HCT116 (cell line): ENCODE results near the gene FRMPD4. TPM values are rescaled to one million over a fixed set of nuclear protein-coding genes. Genes with fewer than 3 reads are reported as not detected.

Experiments used
- ATAC-seq: fragments of 200-7000 bp; cut with Tn5 transposase; 2 replicates; pipeline ENCODE4 v1.9.1; 2020; ENCODE audit warnings: mild to moderate bottlenecking, moderate library complexity
- BruUV-seq: library from RNA; stranded (reverse); fragments of 400-500 nt; replicated peaks from 2 replicates; lab custom pipeline; 2021; lab: Mats Ljungman, UMichigan
- CTCF ChIA-PET: fragments of 300-600 bp; sonication (Branson Sonifier 250); formaldehyde crosslinking; loops from one replicate; lab custom pipeline; 2021; ENCODE audit warnings: antibody characterized with exemption; lab: Charles Lee
- POLR2A ChIA-PET: fragments of 300-600, 350-600 bp; sonication (Branson Sonifier 250); formaldehyde crosslinking; loops from one replicate; lab custom pipeline; 2021; ENCODE audit warnings: antibody characterized with exemption; lab: Charles Lee
- RAD21 ChIA-PET, 2 experiments: fragments of 300-600 bp; sonication (Branson Sonifier 250); formaldehyde crosslinking; loops; one replicate each; lab custom pipeline; 2023; ENCODE audit warnings: low total read pairs in 2 of 2; ENCODE audit not compliant: uncharacterized antibody in 2 of 2, unreplicated experiment in 2 of 2, low non-redundant PET in 1 of 2; lab: Charles Lee
- DNase-seq: peaks from one replicate; pipeline ENCODE4 v3.0.0-alpha.2; 2010; ENCODE audit warnings: low read depth, low spot score
- H2AFZ ChIP-seq: fragments of 200-600 bp; shearing (Covaris generic), sonication (generic); 2 replicates; pipeline ENCODE4 v1.6.1; 2017; ENCODE audit warnings: low read depth, mixed run types, mixed read lengths, antibody characterized with exemption, low read length; ENCODE audit not compliant: poor library complexity, severe bottlenecking
- H3K27ac ChIP-seq: 2 replicates; pipeline ENCODE4 v1.5.1; 2012; ENCODE audit warnings: low read depth, low read length
- H3K27me3 ChIP-seq: fragments of 200-600 bp; sonication (generic); 2 replicates; pipeline ENCODE4 v1.6.1; 2016; ENCODE audit warnings: mixed run types, low read length, mixed read lengths; ENCODE audit not compliant: insufficient read depth
- H3K36me3 ChIP-seq, 2 experiments: fragments of 200-500 bp in 1 of 2; fragments of 200-600 bp in 1 of 2; sonication (Bioruptor generic) in 1 of 2; sonication (generic) in 1 of 2; 2 replicates each; pipeline versions ENCODE4 v1.5.1 to v1.6.1; 2014 to 2016; ENCODE audit warnings: low read length in 2 of 2, inconsistent platforms in 1 of 2, mixed read lengths in 1 of 2, mixed run types in 1 of 2; ENCODE audit not compliant: insufficient read depth in 2 of 2, control insufficient read depth in 1 of 2
- H3K4me1 ChIP-seq, 2 experiments: fragments of 200-600 bp in 1 of 2; sonication (generic) in 1 of 2; 2 replicates each; pipeline versions ENCODE4 v1.5.1 to v1.6.1; 2012 to 2017; ENCODE audit warnings: low read length in 2 of 2, inconsistent platforms in 1 of 2, mild to moderate bottlenecking in 1 of 2, mixed read lengths in 1 of 2, mixed run types in 1 of 2, moderate library complexity in 1 of 2; ENCODE audit not compliant: insufficient read depth in 2 of 2, control insufficient read depth in 1 of 2
- H3K4me2 ChIP-seq: fragments of 200-600 bp; sonication (generic); 2 replicates; pipeline ENCODE4 v1.6.1; 2017; ENCODE audit warnings: mixed run types, low read length, mixed read lengths
- H3K4me3 ChIP-seq, 2 experiments: fragments of 200-600 bp in 1 of 2; sonication (generic) in 1 of 2; replicated peaks in 1 of 2; 2 replicates each; pipeline ENCODE4 v1.5.1; 2011 to 2016; ENCODE audit warnings: low read length in 2 of 2, control low read depth in 1 of 2, low read depth in 1 of 2, mild to moderate bottlenecking in 1 of 2, mixed read lengths in 1 of 2, mixed run types in 1 of 2
- H3K79me2 ChIP-seq: fragments of 200-600 bp; sonication (generic); 2 replicates; pipeline ENCODE4 v1.6.1; 2017; ENCODE audit warnings: mild to moderate bottlenecking, mixed run types, low read length, moderate library complexity, mixed read lengths; ENCODE audit not compliant: insufficient read depth
- H3K9ac ChIP-seq: fragments of 200-600 bp; sonication (generic); 2 replicates; pipeline ENCODE4 v1.6.1; 2016; ENCODE audit warnings: low read length, mixed read lengths
- H3K9me2 ChIP-seq: fragments of 200-600 bp; sonication (generic), shearing (Covaris generic); 2 replicates; pipeline ENCODE4 v1.6.1; 2017; ENCODE audit warnings: mixed run types, mild to moderate bottlenecking, moderate library complexity; ENCODE audit not compliant: insufficient read depth
- H3K9me3 ChIP-seq, 2 experiments: fragments of 200-500 bp in 1 of 2; fragments of 200-600 bp in 1 of 2; sonication (Bioruptor generic) in 1 of 2; sonication (generic) in 1 of 2; 2 replicates each; pipeline ENCODE4 v1.6.1; 2014 to 2017; ENCODE audit warnings: low read length in 2 of 2, mixed read lengths in 2 of 2, inconsistent platforms in 1 of 2, low read depth in 1 of 2, mild to moderate bottlenecking in 1 of 2, mixed run types in 1 of 2, moderate library complexity in 1 of 2; ENCODE audit not compliant: control insufficient read depth in 1 of 2, insufficient read depth in 1 of 2
- H4K20me1 ChIP-seq: fragments of 200-600 bp; sonication (generic), shearing (Covaris generic); 2 replicates; pipeline ENCODE4 v1.6.1; 2017; ENCODE audit warnings: mixed run types, mild to moderate bottlenecking, moderate library complexity; ENCODE audit not compliant: insufficient read depth
- ATF3 ChIP-seq: IDR thresholded peaks from 2 replicates; pipeline ENCODE4 v1.6.1; 2012
- CEBPB ChIP-seq: IDR thresholded peaks from 2 replicates; pipeline ENCODE4 v1.6.1; 2012; ENCODE audit warnings: low read depth
- CTCF ChIP-seq, 3 experiments: fragments of 200-600 bp in 1 of 3; sonication (generic) in 1 of 3; IDR thresholded peaks in 2 of 3; conservative IDR thresholded peaks in 1 of 3; 2 replicates each; pipeline ENCODE4 v1.5.1; 2012 to 2017; ENCODE audit warnings: low read depth in 2 of 3, low read length in 2 of 3, antibody characterized with exemption in 1 of 3, borderline replicate concordance in 1 of 3, control low read depth in 1 of 3, mild to moderate bottlenecking in 1 of 3, mixed read lengths in 1 of 3, mixed run types in 1 of 3, moderate library complexity in 1 of 3; ENCODE audit not compliant: insufficient read depth in 1 of 3
- EGR1 ChIP-seq: IDR thresholded peaks from 2 replicates; pipeline ENCODE4 v1.6.1; 2012; ENCODE audit warnings: low read depth
- EZH2phosphoT487 ChIP-seq: fragments of 200-600 bp; IDR thresholded peaks from 2 replicates; pipeline ENCODE4 v1.6.1; 2018; ENCODE audit warnings: antibody characterized with exemption, borderline replicate concordance
- RAD21 ChIP-seq: IDR thresholded peaks from 2 replicates; pipeline ENCODE4 v1.6.1; 2012; ENCODE audit warnings: low read depth, mild to moderate bottlenecking
- REST ChIP-seq: IDR thresholded peaks from 2 replicates; pipeline ENCODE4 v1.6.1; 2012; ENCODE audit warnings: low read depth
- SIN3A ChIP-seq: IDR thresholded peaks from 2 replicates; pipeline ENCODE4 v1.6.1; 2012; ENCODE audit warnings: low read depth
- TCF7L2 ChIP-seq: IDR thresholded peaks from 2 replicates; pipeline ENCODE4 v1.7.0; 2011; ENCODE audit warnings: borderline replicate concordance, inconsistent platforms; ENCODE audit not compliant: insufficient read depth, insufficient read length; ENCODE audit errors: extremely low read depth
- YY1 ChIP-seq: IDR thresholded peaks from 2 replicates; pipeline ENCODE4 v1.6.1; 2011; ENCODE audit warnings: low read length, low read depth, moderate library complexity, mild to moderate bottlenecking; ENCODE audit not compliant: insufficient replicate concordance; ENCODE audit errors: extremely low read depth
- ZFX ChIP-seq: fragments of 450-650 bp; IDR thresholded peaks from 2 replicates; pipeline ENCODE4 v1.6.1; 2017
- ZNF274 ChIP-seq: fragments of 200-500 bp; sonication (Bioruptor generic); IDR thresholded peaks from 2 replicates; pipeline ENCODE4 v1.6.1; 2014; ENCODE audit warnings: mild to moderate bottlenecking, low read depth, low read length, inconsistent platforms
- intact Hi-C: fragments of 100-400 bp; cut with micrococcal nuclease; formaldehyde crosslinking; loops from 2 replicates; pipeline ENCODE4 v1.10.0; 2022
- total RNA-seq: library from RNA; stranded (reverse); gene quantifications from one replicate; pipeline ENCODE4 v1.2.1, GENCODE V29; 2021; ENCODE audit not compliant: unreplicated experiment

Gene FRMPD4
- total RNA-seq, 1 experiment from 2014 or later: not detected

GRCh38 chrX:12149670-12150407 is 11.6 kb downstream of the FRMPD4 start:
- ChIA-PET RAD21 (no interaction called here), POLR2A (no interaction called here), CTCF (no interaction called here)
- Histone ChIP-seq H3K36me3 (no peaks in the 10 kb centered on the region), H3K9me2 (no peaks in the 10 kb centered on the region), H3K4me1 (no peaks in the 10 kb centered on the region), H2AFZ (no peak overlapping the region), H3K4me2 (no peak overlapping the region), H3K4me3 (no peak overlapping the region), H3K27me3 (no peaks in the 10 kb centered on the region), H3K27ac (no peak overlapping the region), H4K20me1 (no peaks in the 10 kb centered on the region), H3K79me2 (no peaks in the 10 kb centered on the region), H3K9me3 (no peaks in the 10 kb centered on the region), H3K9ac (no peak overlapping the region)
- ATAC-seq (no peak), DNase-seq (no peak)
- intact Hi-C loops: no loop called here
- BruUV-seq: no TSS peak
- TF ChIP-seq CEBPB (no peak), TCF7L2 (no peak), EZH2phosphoT487 (no peak), YY1 (no peak), REST (no peak), CTCF (IDR thresholded peaks at IDR 0.05 in 2 of 3, conservative IDR thresholded peaks at IDR 0.05 in 1 of 3; ENCODE audit: borderline replicate concordance in 1 of 3, insufficient read depth in 1 of 3, low read depth in 2 of 3, low read length in 2 of 3) (no peak), ATF3 (no peak), RAD21 (no peak), ZFX (no peak), ZNF274 (no peak), EGR1 (no peak), SIN3A (no peak)
